IMR-90 (cell line): Measurements from ENCODE around the gene CABP2. TPM values are rescaled to one million over a fixed set of nuclear protein-coding genes. Genes with fewer than 3 reads are reported as not detected.
A peak's percentile ranks its signal among the peaks of the same experiment; 100 is the strongest.

Experiments
- MAZ ChIP-seq: IDR thresholded peaks from 2 replicates; pipeline ENCODE4 v1.6.1; 2012; ENCODE audit warnings: low read depth, mild to moderate bottlenecking, low read length, improper control_type of control experiment, moderate library complexity, borderline replicate concordance
- RAD21 ChIP-seq: IDR thresholded peaks from 2 replicates; pipeline ENCODE4 v1.6.1; 2012; ENCODE audit warnings: low read length, improper control_type of control experiment
- RCOR1 ChIP-seq: IDR thresholded peaks from 2 replicates; pipeline ENCODE4 v1.6.1; 2012; ENCODE audit warnings: mild to moderate bottlenecking, low read length, improper control_type of control experiment; ENCODE audit not compliant: insufficient replicate concordance
- RFX5 ChIP-seq: IDR thresholded peaks from 2 replicates; pipeline ENCODE4 v1.8.0; 2012; ENCODE audit warnings: low read depth, mild to moderate bottlenecking, low read length, moderate library complexity
- polyA plus RNA-seq, 3 experiments: library from polyadenylated mRNA; depleted of rRNA; stranded (reverse); fragments of >200 nt; gene quantifications; 2 replicates each; pipeline ENCODE4 v1.2.3, GENCODE V29; 2012; ENCODE audit warnings: low replicate concordance in 1 of 3
- total RNA-seq: library from RNA; depleted of rRNA; stranded (reverse); fragments of >200 nt; gene quantifications from 2 replicates; pipeline ENCODE4 v1.2.3, GENCODE V29; 2012

CABP2 gene
- total and polyA plus RNA-seq, 2 of the 4 experiments (the other 2 are of a cell fraction) = not detected

GRCh38 chr11:67482827-67483798 lies 40.1 kb downstream of the CABP2 start, which contains the start of gene AIP (continued):
- 0 out of 2 replicates have a peak, but pooled peaks have one; percentile 37 for TF ChIP-seq MAZ
- no peak for TF ChIP-seq RAD21
- no peak for TF ChIP-seq RFX5
- no peak for TF ChIP-seq RCOR1
